Measurements from ENCODE around the gene KLHDC2.
"Not testable (repeated sequence)": the region's sequence is repeated elsewhere in the genome, so short reads cannot be mapped to it uniquely, and the experiment has no call there.

Gene KLHDC2

GRCh38 chr14:49781040-49781439 lies 13.1 kb downstream of the KLHDC2 start:
- not testable (repeated sequence) for DNase-seq (ENCODE audit: low read depth)

GRCh38 chr14:49783394-49784014 lies 15.6 kb downstream of the KLHDC2 start:
- DNase-seq (ENCODE audit: low read depth) = no peak

- no peak for DNase-seq (ENCODE audit: low read depth)
These were observed 18.4 kb downstream of the KLHDC2 start for GRCh38 chr14:49786315-49786714.

GRCh38 chr14:49792618-49793017 lies 24.7 kb downstream of the KLHDC2 start:
- no peak for DNase-seq (ENCODE audit: low read depth)

GRCh38 chr14:49796025-49796424 lies 28.1 kb downstream of the KLHDC2 start:
- no peak for DNase-seq (ENCODE audit: low read depth)

GRCh38 chr14:49808780-49809179 lies 40.8 kb downstream of the KLHDC2 start:
- no peak for DNase-seq (ENCODE audit: low read depth)

- not testable (repeated sequence) for DNase-seq (ENCODE audit: low read depth)
These were observed 48.2 kb downstream of the KLHDC2 start for GRCh38 chr14:49816118-49816517.

- DNase-seq (ENCODE audit: low read depth) = no peak
These were observed 48.9 kb downstream of the KLHDC2 start for GRCh38 chr14:49816844-49817243.

- no peak for DNase-seq (ENCODE audit: low read depth)
These were observed 52.2 kb downstream of the KLHDC2 start for GRCh38 chr14:49820176-49820575.

- DNase-seq (ENCODE audit: low read depth) = no peak
These were observed 60.7 kb downstream of the KLHDC2 start for GRCh38 chr14:49828640-49829039.
